Panc1 (cell line): Measurements from ENCODE around the gene ATP5ME.

Experiments used
- POLR2AphosphoS5 ChIP-seq: IDR thresholded peaks from 2 replicates; pipeline ENCODE4 v1.6.1; 2012; ENCODE audit warnings: mild to moderate bottlenecking, low read depth, low read length, moderate library complexity
- SIN3A ChIP-seq: IDR thresholded peaks from 2 replicates; pipeline ENCODE4 v1.6.1; 2012; ENCODE audit warnings: low read depth, mild to moderate bottlenecking, low read length, moderate library complexity, borderline replicate concordance; ENCODE audit not compliant: insufficient read depth
- TCF7L2 ChIP-seq: IDR thresholded peaks from 2 replicates; pipeline ENCODE4 v1.6.1; 2011; ENCODE audit warnings: mild to moderate bottlenecking, low read depth, low read length, inconsistent platforms
- TF ChIP-seq, protein P1 (sequence below): fragments of 450-650 bp; IDR thresholded peaks from 2 replicates; pipeline ENCODE4 v1.5.1; 2017; ENCODE audit warnings: mild to moderate bottlenecking

DNA sequence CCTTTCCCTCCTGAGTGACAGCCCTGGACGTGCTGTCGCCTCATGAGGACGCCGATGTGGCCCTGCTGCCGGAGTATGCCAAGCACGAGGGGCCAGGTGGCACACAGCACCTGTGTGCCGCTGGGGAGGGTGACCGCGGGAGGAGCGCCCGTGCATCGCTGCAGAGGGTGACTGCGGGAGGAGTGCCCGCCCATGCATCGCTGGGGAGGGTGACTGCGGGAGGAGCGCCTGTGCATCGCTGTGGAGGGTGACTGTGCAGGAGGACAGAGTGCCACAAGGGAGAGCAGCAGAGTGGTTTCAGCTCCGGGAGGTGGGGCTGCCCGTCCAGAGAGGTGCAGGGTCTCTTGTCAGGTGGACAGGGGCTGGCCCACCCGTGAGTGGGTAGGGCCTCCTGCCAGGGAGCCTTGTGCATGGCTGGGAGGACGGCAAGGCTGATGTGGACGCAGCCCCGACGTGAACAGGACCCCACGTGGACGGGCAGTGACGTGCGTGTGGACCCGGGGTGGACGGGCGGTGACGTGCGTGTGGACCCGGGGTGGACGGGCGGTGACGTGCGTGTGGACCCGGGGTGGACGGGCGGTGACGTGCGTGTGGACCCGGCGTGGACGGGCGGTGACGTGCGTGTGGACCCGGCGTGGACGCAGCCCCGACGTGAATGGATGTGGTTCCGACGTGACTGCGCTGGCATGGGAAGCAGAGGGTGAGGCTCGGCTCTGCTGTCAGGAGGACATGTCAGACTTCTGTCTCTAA is 46.2 kb upstream of the ATP5ME start:
- TF ChIP-seq, protein P1, sequence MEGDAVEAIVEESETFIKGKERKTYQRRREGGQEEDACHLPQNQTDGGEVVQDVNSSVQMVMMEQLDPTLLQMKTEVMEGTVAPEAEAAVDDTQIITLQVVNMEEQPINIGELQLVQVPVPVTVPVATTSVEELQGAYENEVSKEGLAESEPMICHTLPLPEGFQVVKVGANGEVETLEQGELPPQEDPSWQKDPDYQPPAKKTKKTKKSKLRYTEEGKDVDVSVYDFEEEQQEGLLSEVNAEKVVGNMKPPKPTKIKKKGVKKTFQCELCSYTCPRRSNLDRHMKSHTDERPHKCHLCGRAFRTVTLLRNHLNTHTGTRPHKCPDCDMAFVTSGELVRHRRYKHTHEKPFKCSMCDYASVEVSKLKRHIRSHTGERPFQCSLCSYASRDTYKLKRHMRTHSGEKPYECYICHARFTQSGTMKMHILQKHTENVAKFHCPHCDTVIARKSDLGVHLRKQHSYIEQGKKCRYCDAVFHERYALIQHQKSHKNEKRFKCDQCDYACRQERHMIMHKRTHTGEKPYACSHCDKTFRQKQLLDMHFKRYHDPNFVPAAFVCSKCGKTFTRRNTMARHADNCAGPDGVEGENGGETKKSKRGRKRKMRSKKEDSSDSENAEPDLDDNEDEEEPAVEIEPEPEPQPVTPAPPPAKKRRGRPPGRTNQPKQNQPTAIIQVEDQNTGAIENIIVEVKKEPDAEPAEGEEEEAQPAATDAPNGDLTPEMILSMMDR: no peak
- TF ChIP-seq SIN3A (no peak), POLR2AphosphoS5 (no peak), TCF7L2 (no peak)
